ENCODE results near the gene MZT1. TPM values are rescaled to one million over a fixed set of nuclear protein-coding genes. Genes with fewer than 3 reads are reported as not detected.

MZT1 gene
- total and polyA plus RNA-seq, 2 experiments from 2014 or later = 35.0 to 52.3 TPM

DNA sequence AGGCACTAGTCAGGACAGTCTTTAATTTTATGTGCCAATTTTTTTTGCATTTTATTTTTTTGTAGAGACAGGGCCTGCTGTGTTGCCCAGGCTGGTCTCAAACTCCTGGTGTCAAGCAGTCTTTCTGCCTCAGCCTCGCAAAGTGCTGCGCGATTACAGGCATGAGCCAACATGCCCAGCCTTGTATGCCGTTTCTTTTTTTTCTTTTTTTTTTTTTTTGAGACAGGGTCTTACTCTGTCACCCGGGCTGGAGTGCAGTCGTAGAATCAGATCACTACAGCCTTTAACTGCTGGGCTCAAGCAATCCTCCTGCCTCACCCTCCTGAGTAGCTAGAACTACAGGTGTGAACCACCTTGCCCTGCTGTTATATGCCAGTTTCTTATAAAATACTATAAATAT, 26.7 kb upstream of the MZT1 start:
- ATAC-seq (no peak), DNase-seq (ENCODE audit: low spot score) (no peak)
- no peaks in the 10 kb centered on the region for H3K4me1 Mint-ChIP-seq
- Histone ChIP-seq H3K4me2 (no peak overlapping the region), H3K79me2 (replicated peaks; ENCODE audit: insufficient read depth) (no peaks in the 10 kb centered on the region), H3K4me3 (no peak overlapping the region), H3K36me3 (ENCODE audit: insufficient read depth) (peaks cover 39% of the 10 kb centered on the region), H3K27ac (ENCODE audit: low read depth) (no peak overlapping the region), H3K4me1 (ENCODE audit: insufficient read depth) (no peaks in the 10 kb centered on the region), H3F3A (replicated peaks; ENCODE audit: low read depth) (no peaks in the 10 kb centered on the region), H3K9me2 (ENCODE audit: insufficient read depth) (no peaks in the 10 kb centered on the region), H4K20me1 (replicated peaks; ENCODE audit: insufficient read depth) (peaks cover 4% of the 10 kb centered on the region; the same call in 1 of the 2 replicates), H2AFZ (no peak overlapping the region), H3K27me3 (ENCODE audit: insufficient read depth) (no peaks in the 10 kb centered on the region)
- TF ChIP-seq, protein P1, sequence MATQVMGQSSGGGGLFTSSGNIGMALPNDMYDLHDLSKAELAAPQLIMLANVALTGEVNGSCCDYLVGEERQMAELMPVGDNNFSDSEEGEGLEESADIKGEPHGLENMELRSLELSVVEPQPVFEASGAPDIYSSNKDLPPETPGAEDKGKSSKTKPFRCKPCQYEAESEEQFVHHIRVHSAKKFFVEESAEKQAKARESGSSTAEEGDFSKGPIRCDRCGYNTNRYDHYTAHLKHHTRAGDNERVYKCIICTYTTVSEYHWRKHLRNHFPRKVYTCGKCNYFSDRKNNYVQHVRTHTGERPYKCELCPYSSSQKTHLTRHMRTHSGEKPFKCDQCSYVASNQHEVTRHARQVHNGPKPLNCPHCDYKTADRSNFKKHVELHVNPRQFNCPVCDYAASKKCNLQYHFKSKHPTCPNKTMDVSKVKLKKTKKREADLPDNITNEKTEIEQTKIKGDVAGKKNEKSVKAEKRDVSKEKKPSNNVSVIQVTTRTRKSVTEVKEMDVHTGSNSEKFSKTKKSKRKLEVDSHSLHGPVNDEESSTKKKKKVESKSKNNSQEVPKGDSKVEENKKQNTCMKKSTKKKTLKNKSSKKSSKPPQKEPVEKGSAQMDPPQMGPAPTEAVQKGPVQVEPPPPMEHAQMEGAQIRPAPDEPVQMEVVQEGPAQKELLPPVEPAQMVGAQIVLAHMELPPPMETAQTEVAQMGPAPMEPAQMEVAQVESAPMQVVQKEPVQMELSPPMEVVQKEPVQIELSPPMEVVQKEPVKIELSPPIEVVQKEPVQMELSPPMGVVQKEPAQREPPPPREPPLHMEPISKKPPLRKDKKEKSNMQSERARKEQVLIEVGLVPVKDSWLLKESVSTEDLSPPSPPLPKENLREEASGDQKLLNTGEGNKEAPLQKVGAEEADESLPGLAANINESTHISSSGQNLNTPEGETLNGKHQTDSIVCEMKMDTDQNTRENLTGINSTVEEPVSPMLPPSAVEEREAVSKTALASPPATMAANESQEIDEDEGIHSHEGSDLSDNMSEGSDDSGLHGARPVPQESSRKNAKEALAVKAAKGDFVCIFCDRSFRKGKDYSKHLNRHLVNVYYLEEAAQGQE (IDR thresholded peaks at IDR 0.05; ENCODE audit: unreplicated experiment) = no peak
- TF ChIP-seq POLR2AphosphoS5 (IDR thresholded peaks at IDR 0.05; ENCODE audit: low read depth) (no peak), ZNF114 (CRISPR knock-in tag; IDR thresholded peaks at IDR 0.05) (no peak), ZNF331 (CRISPR knock-in tag; IDR thresholded peaks at IDR 0.05; ENCODE audit: low read depth) (no peak), STAT1 (IDR thresholded peaks at IDR 0.05; ENCODE audit: unreplicated experiment) (no peak), CREB1 (CRISPR knock-in tag; IDR thresholded peaks at IDR 0.05; ENCODE audit: low read depth) (no peak), EZH2phosphoT487 (IDR thresholded peaks at IDR 0.05; ENCODE audit: unreplicated experiment) (no peak), NANOG (IDR thresholded peaks at IDR 0.05; ENCODE audit: borderline replicate concordance) (no peak), JUNB (IDR thresholded peaks at IDR 0.05; ENCODE audit: unreplicated experiment) (no peak), EZH2 (IDR thresholded peaks at IDR 0.05; ENCODE audit: low read depth, unreplicated experiment) (no peak)
- TF ChIP-seq, protein P2, sequence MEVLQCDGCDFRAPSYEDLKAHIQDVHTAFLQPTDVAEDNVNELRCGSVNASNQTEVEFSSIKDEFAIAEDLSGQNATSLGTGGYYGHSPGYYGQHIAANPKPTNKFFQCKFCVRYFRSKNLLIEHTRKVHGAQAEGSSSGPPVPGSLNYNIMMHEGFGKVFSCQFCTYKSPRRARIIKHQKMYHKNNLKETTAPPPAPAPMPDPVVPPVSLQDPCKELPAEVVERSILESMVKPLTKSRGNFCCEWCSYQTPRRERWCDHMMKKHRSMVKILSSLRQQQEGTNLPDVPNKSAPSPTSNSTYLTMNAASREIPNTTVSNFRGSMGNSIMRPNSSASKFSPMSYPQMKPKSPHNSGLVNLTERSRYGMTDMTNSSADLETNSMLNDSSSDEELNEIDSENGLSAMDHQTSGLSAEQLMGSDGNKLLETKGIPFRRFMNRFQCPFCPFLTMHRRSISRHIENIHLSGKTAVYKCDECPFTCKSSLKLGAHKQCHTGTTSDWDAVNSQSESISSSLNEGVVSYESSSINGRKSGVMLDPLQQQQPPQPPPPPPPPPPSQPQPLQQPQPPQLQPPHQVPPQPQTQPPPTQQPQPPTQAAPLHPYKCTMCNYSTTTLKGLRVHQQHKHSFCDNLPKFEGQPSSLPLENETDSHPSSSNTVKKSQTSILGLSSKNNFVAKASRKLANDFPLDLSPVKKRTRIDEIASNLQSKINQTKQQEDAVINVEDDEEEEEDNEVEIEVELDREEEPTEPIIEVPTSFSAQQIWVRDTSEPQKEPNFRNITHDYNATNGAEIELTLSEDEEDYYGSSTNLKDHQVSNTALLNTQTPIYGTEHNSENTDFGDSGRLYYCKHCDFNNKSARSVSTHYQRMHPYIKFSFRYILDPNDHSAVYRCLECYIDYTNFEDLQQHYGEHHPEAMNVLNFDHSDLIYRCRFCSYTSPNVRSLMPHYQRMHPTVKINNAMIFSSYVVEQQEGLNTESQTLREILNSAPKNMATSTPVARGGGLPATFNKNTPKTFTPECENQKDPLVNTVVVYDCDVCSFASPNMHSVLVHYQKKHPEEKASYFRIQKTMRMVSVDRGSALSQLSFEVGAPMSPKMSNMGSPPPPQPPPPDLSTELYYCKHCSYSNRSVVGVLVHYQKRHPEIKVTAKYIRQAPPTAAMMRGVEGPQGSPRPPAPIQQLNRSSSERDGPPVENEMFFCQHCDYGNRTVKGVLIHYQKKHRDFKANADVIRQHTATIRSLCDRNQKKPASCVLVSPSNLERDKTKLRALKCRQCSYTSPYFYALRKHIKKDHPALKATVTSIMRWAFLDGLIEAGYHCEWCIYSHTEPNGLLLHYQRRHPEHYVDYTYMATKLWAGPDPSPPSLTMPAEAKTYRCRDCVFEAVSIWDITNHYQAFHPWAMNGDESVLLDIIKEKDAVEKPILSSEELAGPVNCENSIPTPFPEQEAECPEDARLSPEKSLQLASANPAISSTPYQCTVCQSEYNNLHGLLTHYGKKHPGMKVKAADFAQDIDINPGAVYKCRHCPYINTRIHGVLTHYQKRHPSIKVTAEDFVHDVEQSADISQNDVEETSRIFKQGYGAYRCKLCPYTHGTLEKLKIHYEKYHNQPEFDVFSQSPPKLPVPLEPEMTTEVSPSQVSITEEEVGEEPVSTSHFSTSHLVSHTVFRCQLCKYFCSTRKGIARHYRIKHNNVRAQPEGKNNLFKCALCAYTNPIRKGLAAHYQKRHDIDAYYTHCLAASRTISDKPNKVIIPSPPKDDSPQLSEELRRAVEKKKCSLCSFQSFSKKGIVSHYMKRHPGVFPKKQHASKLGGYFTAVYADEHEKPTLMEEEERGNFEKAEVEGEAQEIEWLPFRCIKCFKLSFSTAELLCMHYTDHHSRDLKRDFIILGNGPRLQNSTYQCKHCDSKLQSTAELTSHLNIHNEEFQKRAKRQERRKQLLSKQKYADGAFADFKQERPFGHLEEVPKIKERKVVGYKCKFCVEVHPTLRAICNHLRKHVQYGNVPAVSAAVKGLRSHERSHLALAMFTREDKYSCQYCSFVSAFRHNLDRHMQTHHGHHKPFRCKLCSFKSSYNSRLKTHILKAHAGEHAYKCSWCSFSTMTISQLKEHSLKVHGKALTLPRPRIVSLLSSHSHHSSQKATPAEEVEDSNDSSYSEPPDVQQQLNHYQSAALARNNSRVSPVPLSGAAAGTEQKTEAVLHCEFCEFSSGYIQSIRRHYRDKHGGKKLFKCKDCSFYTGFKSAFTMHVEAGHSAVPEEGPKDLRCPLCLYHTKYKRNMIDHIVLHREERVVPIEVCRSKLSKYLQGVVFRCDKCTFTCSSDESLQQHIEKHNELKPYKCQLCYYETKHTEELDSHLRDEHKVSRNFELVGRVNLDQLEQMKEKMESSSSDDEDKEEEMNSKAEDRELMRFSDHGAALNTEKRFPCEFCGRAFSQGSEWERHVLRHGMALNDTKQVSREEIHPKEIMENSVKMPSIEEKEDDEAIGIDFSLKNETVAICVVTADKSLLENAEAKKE (CRISPR knock-in tag; IDR thresholded peaks at IDR 0.05) = no peak
- TF ChIP-seq, protein P3, sequence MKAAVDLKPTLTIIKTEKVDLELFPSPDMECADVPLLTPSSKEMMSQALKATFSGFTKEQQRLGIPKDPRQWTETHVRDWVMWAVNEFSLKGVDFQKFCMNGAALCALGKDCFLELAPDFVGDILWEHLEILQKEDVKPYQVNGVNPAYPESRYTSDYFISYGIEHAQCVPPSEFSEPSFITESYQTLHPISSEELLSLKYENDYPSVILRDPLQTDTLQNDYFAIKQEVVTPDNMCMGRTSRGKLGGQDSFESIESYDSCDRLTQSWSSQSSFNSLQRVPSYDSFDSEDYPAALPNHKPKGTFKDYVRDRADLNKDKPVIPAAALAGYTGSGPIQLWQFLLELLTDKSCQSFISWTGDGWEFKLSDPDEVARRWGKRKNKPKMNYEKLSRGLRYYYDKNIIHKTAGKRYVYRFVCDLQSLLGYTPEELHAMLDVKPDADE (IDR thresholded peaks at IDR 0.05) = no peak
- TF ChIP-seq, protein P4, sequence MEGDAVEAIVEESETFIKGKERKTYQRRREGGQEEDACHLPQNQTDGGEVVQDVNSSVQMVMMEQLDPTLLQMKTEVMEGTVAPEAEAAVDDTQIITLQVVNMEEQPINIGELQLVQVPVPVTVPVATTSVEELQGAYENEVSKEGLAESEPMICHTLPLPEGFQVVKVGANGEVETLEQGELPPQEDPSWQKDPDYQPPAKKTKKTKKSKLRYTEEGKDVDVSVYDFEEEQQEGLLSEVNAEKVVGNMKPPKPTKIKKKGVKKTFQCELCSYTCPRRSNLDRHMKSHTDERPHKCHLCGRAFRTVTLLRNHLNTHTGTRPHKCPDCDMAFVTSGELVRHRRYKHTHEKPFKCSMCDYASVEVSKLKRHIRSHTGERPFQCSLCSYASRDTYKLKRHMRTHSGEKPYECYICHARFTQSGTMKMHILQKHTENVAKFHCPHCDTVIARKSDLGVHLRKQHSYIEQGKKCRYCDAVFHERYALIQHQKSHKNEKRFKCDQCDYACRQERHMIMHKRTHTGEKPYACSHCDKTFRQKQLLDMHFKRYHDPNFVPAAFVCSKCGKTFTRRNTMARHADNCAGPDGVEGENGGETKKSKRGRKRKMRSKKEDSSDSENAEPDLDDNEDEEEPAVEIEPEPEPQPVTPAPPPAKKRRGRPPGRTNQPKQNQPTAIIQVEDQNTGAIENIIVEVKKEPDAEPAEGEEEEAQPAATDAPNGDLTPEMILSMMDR (conservative IDR thresholded peaks at IDR 0.05; ENCODE audit: low read depth in 2 of 2) = no peak
- no peak overlapping the region for H3K4me3 Mint-ChIP-seq
- H3K36me3 Mint-ChIP-seq (ENCODE audit: low read depth) = peaks cover 54% of the 10 kb centered on the region
- no peaks in the 10 kb centered on the region for H3K9me3 Mint-ChIP-seq
- H3K27ac Mint-ChIP-seq = no peak overlapping the region; the same call in 1 of the 2 replicates
- no peaks in the 10 kb centered on the region for H3K27me3 Mint-ChIP-seq (ENCODE audit: insufficient read depth, low read depth, poor library complexity)

Measured in GM23338 (cell line).